Small intestine (tissue), 7 donors: ENCODE measurements around the gene IL1RN. TPM values are rescaled to one million over a fixed set of nuclear protein-coding genes. Genes with fewer than 3 reads are reported as not detected.

Experiments used
- DNase-seq, 2 donors: peaks; one replicate each; pipeline versions ENCODE4 v3.0.0 to v3.0.0-alpha.2; 2013
- FAIRE-seq: peaks from 2 replicates; lab custom pipeline; 2012; peaks lifted over from hg19 to GRCh38; lab: Jason Lieb, UNC
- H3K27ac ChIP-seq, 3 donors: one replicate each; pipeline ENCODE4 v1.5.1; 2013; ENCODE audit warnings: low read length in 2 of 3, mild to moderate bottlenecking in 2 of 3, control low read depth in 1 of 3, inconsistent platforms in 1 of 3, low read depth in 1 of 3, moderate library complexity in 1 of 3
- H3K27me3 ChIP-seq, 3 donors: one replicate each; pipeline ENCODE4 v1.6.1; 2013; ENCODE audit warnings: low read length in 3 of 3, inconsistent platforms in 1 of 3; ENCODE audit not compliant: control insufficient read depth in 3 of 3, insufficient read depth in 3 of 3
- H3K36me3 ChIP-seq, 3 donors: one replicate each; pipeline ENCODE4 v1.6.1; 2013; ENCODE audit warnings: low read length in 3 of 3, inconsistent platforms in 1 of 3, low read depth in 1 of 3, mild to moderate bottlenecking in 1 of 3, moderate library complexity in 1 of 3; ENCODE audit not compliant: control insufficient read depth in 3 of 3, insufficient read depth in 2 of 3
- H3K4me1 ChIP-seq, 3 donors: one replicate each; pipeline ENCODE4 v1.6.1; 2013; ENCODE audit warnings: low read length in 2 of 3, inconsistent platforms in 1 of 3, low read depth in 1 of 3, mild to moderate bottlenecking in 1 of 3, moderate library complexity in 1 of 3; ENCODE audit not compliant: control insufficient read depth in 3 of 3, insufficient read depth in 2 of 3
- H3K4me3 ChIP-seq, 3 donors: one replicate each; pipeline ENCODE4 v1.5.1; 2013; ENCODE audit warnings: low read length in 3 of 3, control low read depth in 1 of 3, inconsistent platforms in 1 of 3, low read depth in 1 of 3, mild to moderate bottlenecking in 1 of 3, moderate library complexity in 1 of 3
- H3K9me3 ChIP-seq, 2 donors: one replicate each; pipeline ENCODE4 v1.6.1; 2013; ENCODE audit warnings: low read depth in 1 of 2, low read length in 1 of 2; ENCODE audit not compliant: control insufficient read depth in 2 of 2, insufficient read depth in 1 of 2
- WGBS, 3 donors: extraction: QIAGEN DNeasy Blood & Tissue Kit; methylation state at CpG; one replicate each; pipeline ENCODE4 v1.1.7; 2013; 5-methylcytosine and 5-hydroxymethylcytosine counted together
- polyA plus RNA-seq, 4 donors: library from polyadenylated mRNA; stranded (reverse) in 3 of 4; unstranded in 1 of 4; fragments of 200-250 nt in 3 of 4; fragments of 120-200 nt in 1 of 4; gene quantifications; one replicate each; pipeline versions ENCODE4 v1.2.1 to v1.2.3, GENCODE V29; 2013
- donor health status: healthy with polysubstance abuse.
- donor health status: control.
- donor health status: control.
- donor health status: Bipolar disorder and iron deficiency.
- donor health status: healthy.

Gene IL1RN
- polyA plus RNA-seq, 4 donors, result 0.44 to 69.8 (median 24.3) TPM

DNA sequence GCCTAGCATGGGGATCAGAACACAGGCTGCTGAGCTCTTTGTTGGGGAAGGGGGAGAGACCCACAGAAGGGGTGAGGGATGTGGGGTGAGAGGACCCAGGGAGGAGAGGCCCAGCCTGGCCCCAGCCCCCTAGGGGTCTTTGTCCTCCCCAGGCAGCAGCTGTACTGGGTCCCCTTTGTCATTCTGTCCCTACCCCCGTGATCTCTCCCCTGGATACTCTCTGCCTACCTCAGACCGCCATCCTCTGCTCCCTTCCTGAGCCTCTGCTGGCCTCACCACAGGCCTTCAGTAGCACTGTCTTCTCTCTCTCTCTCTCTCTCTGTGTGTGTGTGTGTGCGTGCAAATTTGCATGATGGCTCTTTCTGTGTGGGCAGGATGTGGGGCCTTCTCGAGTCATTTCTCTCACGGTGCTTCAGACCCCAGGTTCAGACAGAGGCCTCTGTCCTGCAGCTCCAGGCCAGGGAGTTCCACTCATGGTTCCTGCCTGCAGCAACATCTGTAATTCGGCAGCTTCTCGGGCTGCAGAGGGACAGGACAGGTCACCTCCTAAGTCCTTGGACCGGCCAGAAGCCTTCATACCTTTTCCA, 47.7 kb downstream of the IL1RN start:
- H3K4me3 ChIP-seq, result peak overlapping the region in 1 of 3 donors; percentile 59
- DNase-seq, result peak in 1 of 2 donors; percentile 63
- H3K4me1 ChIP-seq, result peaks cover 2 to 5% (median 3%) of the 10 kb centered on the region in 3 donors
- 54 to 83% (median 65%) methylated on average over 8 of the region's 8 CpGs for WGBS, 3 donors
- no peaks in the 10 kb centered on the region for H3K27me3 ChIP-seq
- H3K27ac ChIP-seq, result peak overlapping the region in 2 of 3 donors; percentile 15 to 75
- no peak for FAIRE-seq
- H3K9me3 ChIP-seq, result no peaks in the 10 kb centered on the region
- peaks cover 0 to 7% (median 0%) of the 10 kb centered on the region in 3 donors for H3K36me3 ChIP-seq

DNA sequence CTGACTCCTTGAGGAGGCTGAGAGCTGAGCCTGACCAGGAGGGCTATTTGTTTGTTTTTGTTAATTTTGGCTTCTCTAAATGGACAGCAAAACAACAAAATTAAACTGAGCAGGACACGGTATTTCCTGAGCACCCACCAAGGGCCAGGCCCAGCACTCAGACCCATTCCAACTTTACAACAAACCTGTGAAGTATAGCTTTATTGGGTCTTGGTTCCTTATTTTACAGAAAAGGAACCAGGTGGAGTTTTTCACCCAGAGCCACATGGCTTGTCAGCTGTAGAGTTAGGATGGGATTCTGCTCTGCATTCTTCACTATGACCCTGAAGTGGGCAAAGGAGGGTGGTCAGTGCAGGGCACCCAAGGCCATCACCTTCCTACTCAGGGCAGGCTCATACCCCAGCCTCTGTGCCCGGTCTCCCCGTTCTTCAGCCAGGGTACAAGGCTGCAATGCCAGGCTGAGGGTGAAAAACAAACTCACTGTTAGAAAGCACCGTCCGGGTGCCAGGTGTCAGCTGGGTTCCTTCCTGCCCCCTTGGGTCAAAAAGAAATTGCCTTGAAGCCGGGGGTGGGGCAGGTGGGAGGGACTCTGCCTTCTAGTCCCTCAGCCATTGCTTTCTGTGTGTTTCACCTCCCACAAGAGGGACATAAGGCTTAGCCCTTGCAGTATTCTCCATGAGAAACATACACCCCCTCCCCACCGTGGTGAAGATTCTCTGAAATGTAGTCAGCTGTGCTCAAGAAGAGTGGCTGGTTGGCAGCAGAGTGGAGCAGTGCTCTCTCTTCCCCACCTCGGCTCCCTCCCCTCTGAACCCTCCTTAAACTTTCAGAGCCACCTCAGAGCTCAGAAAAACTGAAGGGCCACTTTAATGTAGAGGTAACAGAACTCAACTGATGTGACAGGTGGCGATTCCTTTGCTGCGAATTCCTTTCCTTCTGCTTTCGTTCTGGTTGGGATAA, 48.6 kb downstream of the IL1RN start:
- WGBS, 3 donors, result 39 to 55% (median 40%) methylated on average over 11 of the region's 11 CpGs
- no peak for FAIRE-seq
- Histone ChIP-seq H3K4me1 (peaks cover 5 to 9% (median 8%) of the 10 kb centered on the region in 3 donors), H3K36me3 (peaks cover 0 to 7% (median 0%) of the 10 kb centered on the region in 3 donors), H3K27me3 (no peaks in the 10 kb centered on the region), H3K9me3 (no peaks in the 10 kb centered on the region), H3K27ac (peak overlapping the region in 2 of 3 donors; percentile 15 to 67), H3K4me3 (peak overlapping the region in 2 of 3 donors; percentile 22 to 34)
- no peak for DNase-seq

DNA sequence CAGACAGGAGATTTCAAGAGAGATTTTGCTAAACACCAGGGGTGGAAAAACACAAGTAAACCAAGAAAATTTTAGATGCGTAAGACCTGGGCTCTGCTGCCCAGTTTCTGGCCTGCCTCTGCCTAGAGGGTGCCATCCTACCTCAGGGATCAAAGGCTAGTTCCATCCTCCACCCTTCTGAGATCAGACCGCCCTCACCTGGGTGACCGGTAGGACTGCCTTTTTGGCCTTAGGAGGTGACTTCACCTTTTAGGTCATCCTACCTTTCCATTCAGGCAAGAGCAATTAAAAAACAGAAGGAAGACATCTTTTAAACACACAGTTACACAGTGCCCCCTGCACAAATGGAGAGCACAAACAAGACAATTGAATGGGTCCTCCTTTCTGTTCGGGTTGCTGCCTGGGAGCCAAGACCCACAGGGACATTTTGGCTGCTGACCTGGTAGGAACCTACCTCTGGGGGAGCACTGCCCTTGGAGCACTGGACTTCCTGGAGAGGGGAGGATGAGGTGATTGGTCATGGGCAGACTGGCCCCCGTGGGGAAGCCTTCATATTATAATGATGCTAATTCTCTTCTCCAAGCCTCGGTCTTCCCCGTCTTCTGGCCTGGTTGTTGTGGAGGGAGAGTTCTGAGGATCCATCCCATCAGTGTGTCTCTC, 49.4 kb downstream of the IL1RN start:
- H3K9me3 ChIP-seq, result no peaks in the 10 kb centered on the region

DNA sequence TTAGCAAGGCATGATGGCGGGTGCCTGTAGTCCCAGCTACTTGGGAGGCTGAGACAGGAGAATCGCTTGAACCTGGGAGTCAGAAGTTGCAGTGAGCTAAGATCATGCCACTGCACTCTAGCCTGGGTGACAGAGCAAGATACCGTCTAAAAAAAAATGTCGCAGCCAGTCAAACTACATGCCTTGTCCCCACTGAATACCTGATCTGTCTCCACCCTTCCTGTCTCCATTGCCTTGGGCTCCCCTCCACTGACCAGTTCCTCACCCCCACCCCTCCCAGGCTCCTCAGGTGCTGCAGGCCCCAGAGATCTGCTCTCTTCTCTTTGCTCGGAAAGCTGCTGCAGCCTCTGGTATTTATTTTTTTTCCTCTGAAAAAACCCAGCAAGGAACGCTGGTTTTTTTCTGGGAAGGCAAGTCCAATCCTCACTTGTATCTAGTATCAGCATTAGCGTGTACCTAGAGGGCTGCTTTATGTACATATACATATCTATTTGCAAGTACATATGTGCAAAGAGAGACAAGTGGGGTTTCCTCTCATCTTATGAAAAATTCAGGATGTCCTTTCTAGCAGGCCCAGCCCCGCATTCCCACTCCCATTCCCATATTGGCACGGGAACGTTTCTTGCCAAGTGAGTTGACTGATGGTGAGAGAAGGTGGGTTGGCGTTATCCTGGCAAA, 50.8 kb downstream of the IL1RN start:
- H3K4me3 ChIP-seq, result no peak overlapping the region
- peaks cover 5 to 15% (median 6%) of the 10 kb centered on the region in 3 donors for H3K4me1 ChIP-seq
- DNase-seq (no peak), FAIRE-seq (no peak)
- WGBS, 3 donors, result 81 to 91% (median 88%) methylated on average over 11 of the region's 11 CpGs
- peaks cover 0 to 23% (median 6%) of the 10 kb centered on the region in 3 donors for H3K36me3 ChIP-seq
- H3K27me3 ChIP-seq, result no peaks in the 10 kb centered on the region
- no peak overlapping the region for H3K27ac ChIP-seq
- no peaks in the 10 kb centered on the region for H3K9me3 ChIP-seq

More for the DNA sequence above, 49.4 kb downstream of the IL1RN start:
- DNase-seq (no peak), FAIRE-seq (no peak)
- no peak overlapping the region for H3K27ac ChIP-seq
- no peaks in the 10 kb centered on the region for H3K27me3 ChIP-seq
- WGBS, 3 donors, result 82 to 90% (median 85%) methylated on average over 7 of the region's 7 CpGs
- no peak overlapping the region for H3K4me3 ChIP-seq
- peaks cover 8 to 15% (median 9%) of the 10 kb centered on the region in 3 donors for H3K4me1 ChIP-seq
- H3K36me3 ChIP-seq, result peaks cover 0 to 13% (median 0%) of the 10 kb centered on the region in 3 donors

DNA sequence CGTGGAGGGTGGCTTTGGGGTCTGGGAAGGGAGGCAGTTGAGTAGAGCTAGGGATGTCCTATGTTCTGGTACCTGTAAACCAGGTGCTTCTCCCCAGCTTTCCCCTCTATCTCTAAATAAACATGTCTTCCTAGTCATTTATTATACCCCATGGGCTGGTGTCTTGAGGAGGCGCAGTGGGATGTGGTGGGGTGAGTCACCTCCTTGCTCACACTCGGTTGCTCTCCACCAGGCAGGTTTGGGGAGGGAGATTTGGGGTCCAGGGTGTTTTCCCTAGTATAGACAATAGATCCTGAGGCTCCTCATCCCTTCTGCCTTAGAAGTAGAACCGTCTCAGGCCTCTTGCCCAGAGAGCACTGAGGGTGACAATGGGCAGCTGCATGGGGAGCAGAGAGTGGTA, 51.5 kb downstream of the IL1RN start:
- H3K4me3 ChIP-seq, result no peak overlapping the region
- 65 to 87% (median 79%) methylated on average over 4 of the region's 4 CpGs for WGBS, 3 donors
- peaks cover 6 to 17% (median 8%) of the 10 kb centered on the region in 3 donors for H3K4me1 ChIP-seq
- FAIRE-seq (no peak), DNase-seq (no peak)
- no peaks in the 10 kb centered on the region for H3K9me3 ChIP-seq
- no peaks in the 10 kb centered on the region for H3K27me3 ChIP-seq
- H3K36me3 ChIP-seq, result peaks cover 0 to 25% (median 6%) of the 10 kb centered on the region in 3 donors
- H3K27ac ChIP-seq, result no peak overlapping the region

DNA sequence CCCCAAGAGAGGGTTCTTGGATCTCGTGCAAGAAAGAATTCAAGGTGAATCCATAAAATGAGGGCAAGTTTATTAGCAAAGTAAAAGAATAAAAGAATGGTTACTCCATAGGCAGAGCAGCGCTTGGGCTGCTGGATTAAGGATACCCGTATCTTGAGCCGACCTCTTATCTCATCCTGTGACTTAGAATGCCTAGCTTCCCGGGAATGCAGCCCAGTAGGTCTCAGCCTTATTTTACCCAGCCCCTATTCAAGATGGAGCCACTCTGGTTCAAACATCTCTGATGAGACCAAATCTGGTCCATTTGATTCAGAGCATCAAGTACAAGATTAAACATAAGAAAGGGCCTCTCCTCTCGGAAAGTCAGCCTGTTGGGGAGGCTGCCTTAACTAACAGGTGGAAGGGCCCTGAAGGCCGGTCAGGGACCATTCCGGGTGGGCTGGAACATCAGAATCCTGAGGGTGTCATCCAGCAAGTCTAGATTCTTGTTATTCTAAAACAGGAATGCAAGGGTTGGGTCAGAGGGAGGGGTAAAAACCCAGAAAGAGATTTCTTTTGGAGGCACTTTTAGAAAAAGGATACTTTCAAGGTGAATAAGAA, 52.1 kb downstream of the IL1RN start:
- WGBS, 3 donors, result 89 to 93% (median 89%) methylated on average over 8 of the region's 8 CpGs
- Histone ChIP-seq H3K27ac (no peak overlapping the region), H3K4me1 (peaks cover 6 to 20% (median 11%) of the 10 kb centered on the region in 3 donors), H3K9me3 (no peaks in the 10 kb centered on the region), H3K27me3 (no peaks in the 10 kb centered on the region), H3K36me3 (peaks cover 0 to 25% (median 6%) of the 10 kb centered on the region in 3 donors), H3K4me3 (no peak overlapping the region)
- FAIRE-seq (no peak), DNase-seq (no peak)

DNA sequence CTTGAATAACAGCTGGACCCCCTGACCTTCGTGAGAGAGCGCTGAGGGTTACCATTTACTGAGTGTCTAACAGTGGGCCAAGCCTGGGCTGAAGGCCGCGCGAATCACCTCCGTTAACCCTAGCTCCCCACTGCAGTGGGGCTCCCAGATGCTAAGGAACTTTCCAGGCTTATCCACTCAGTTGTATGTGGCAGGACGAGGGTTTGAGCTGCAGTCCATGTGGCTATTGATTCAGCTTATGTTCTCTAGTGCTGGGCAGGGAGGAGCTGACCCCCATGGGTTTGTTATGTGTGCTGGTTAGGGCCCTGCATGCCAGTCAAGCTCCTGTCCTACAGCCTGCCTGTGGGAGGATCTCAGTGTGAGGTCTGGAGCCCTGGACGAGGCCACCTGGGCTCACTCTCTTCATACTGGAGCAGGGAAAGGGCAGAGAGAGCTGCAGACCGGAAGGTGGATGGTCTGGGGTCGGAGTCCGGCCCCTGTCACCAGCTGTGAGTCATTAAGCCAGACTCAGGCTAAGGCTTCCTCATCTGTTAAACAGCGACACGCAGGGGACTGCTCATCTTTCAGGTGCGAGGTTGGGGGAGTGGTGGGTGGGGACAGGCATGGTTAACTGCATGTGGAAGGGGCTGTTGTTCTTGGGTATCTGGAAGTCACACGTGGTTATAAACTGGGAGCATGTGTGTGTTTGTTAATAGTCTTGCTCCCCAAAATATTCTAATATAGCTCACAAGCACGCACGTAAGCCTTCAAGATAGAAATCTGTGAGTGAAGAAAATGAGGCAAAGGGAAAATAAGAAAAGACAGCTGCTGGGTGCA, 52.9 kb downstream of the IL1RN start:
- peaks cover 0 to 31% (median 8%) of the 10 kb centered on the region in 3 donors for H3K36me3 ChIP-seq
- H3K27me3 ChIP-seq, result no peaks in the 10 kb centered on the region
- 64 to 72% (median 67%) methylated on average over 17 of the region's 17 CpGs for WGBS, 3 donors
- H3K4me1 ChIP-seq, result peaks cover 6 to 20% (median 11%) of the 10 kb centered on the region in 3 donors
- peak overlapping the region in 2 of 3 donors; percentile 27 to 38 for H3K27ac ChIP-seq
- H3K4me3 ChIP-seq, result no peak overlapping the region
- FAIRE-seq, result no peak
- DNase-seq, result peak; percentile 63 to 67
- no peaks in the 10 kb centered on the region for H3K9me3 ChIP-seq
